Naive thymus-derived CD4-positive, alpha-beta T cell (primary cell): ENCODE results near the gene NDEL1. TPM values are rescaled to one million over a fixed set of nuclear protein-coding genes. Genes with fewer than 3 reads are reported as not detected.

ENCODE experiments used
- ATAC-seq: fragments of 150-1000 bp; cut with Tn5 transposase; 2 replicates; pipeline ENCODE4 v1.10.0; 2021; ENCODE audit warnings: mild to moderate bottlenecking, moderate library complexity
- CTCF ChIA-PET: fragments of 350-600 bp; sonication (Branson Sonifier 250); formaldehyde crosslinking; loops from one replicate; lab custom pipeline; 2021; ENCODE audit warnings: antibody characterized with exemption; lab: Charles Lee
- POLR2A ChIA-PET: fragments of 350-600 bp; sonication (Branson Sonifier 250); formaldehyde crosslinking; loops from one replicate; lab custom pipeline; 2021; ENCODE audit warnings: antibody characterized with exemption, inconsistent platforms; lab: Charles Lee
- DNase-seq, 9 donors: peaks; one replicate each; pipeline versions ENCODE4 v3.0.0 to v3.0.0-alpha.2; 2020 to 2022; ENCODE audit warnings: mixed read lengths in 1 of 9
- H3K27ac ChIP-seq: one replicate; pipeline ENCODE4 v1.7.0; 2013; ENCODE audit warnings: mild to moderate bottlenecking, low read depth, low read length, moderate library complexity
- H3K27me3 ChIP-seq, 2 donors: one replicate each; pipeline ENCODE4 v1.7.0; 2013; ENCODE audit warnings: low read length in 2 of 2, mild to moderate bottlenecking in 2 of 2, moderate library complexity in 2 of 2; ENCODE audit not compliant: control insufficient read depth in 2 of 2, insufficient read depth in 2 of 2
- H3K36me3 ChIP-seq, 3 experiments: 1 replicate in 2 of 3; 2 replicates in 1 of 3; pipeline ENCODE4 v1.7.0; 2013; ENCODE audit warnings: low read length in 3 of 3, mild to moderate bottlenecking in 3 of 3, moderate library complexity in 1 of 3; ENCODE audit not compliant: insufficient read depth in 3 of 3, control insufficient read depth in 2 of 3
- H3K4me1 ChIP-seq, 2 donors: one replicate each; pipeline ENCODE4 v1.7.0; 2013; ENCODE audit warnings: low read length in 2 of 2, mild to moderate bottlenecking in 2 of 2, moderate library complexity in 1 of 2; ENCODE audit not compliant: control insufficient read depth in 2 of 2, insufficient read depth in 2 of 2
- H3K4me3 ChIP-seq: 2 replicates; pipeline ENCODE4 v1.7.0; 2013; ENCODE audit warnings: mild to moderate bottlenecking, low read length
- H3K9me3 ChIP-seq, 3 experiments: 1 replicate in 2 of 3; 2 replicates in 1 of 3; pipeline ENCODE4 v1.7.0; 2013; ENCODE audit warnings: low read length in 3 of 3; ENCODE audit not compliant: control insufficient read depth in 2 of 3
- H3K27ac Mint-ChIP-seq, 9 donors: one replicate each; pipeline ENCODE4 v1.8.0; 2020 to 2022; ENCODE audit warnings: mixed read lengths in 9 of 9, mild to moderate bottlenecking in 8 of 9, moderate library complexity in 5 of 9, inconsistent platforms in 2 of 9
- H3K27me3 Mint-ChIP-seq, 5 donors: one replicate each; pipeline ENCODE4 v1.8.0; 2021 to 2022; ENCODE audit warnings: mixed read lengths in 5 of 5, mild to moderate bottlenecking in 1 of 5
- H3K36me3 Mint-ChIP-seq, 5 donors: one replicate each; pipeline ENCODE4 v1.8.0; 2020 to 2022; ENCODE audit warnings: mixed read lengths in 5 of 5, mild to moderate bottlenecking in 3 of 5, inconsistent platforms in 1 of 5
- H3K4me1 Mint-ChIP-seq, 7 donors: one replicate each; pipeline ENCODE4 v1.8.0; 2020 to 2022; ENCODE audit warnings: mixed read lengths in 7 of 7, mild to moderate bottlenecking in 3 of 7, inconsistent platforms in 1 of 7
- H3K4me3 Mint-ChIP-seq, 10 donors: one replicate each; pipeline ENCODE4 v1.8.0; 2020 to 2022; ENCODE audit warnings: mild to moderate bottlenecking in 10 of 10, mixed read lengths in 10 of 10, moderate library complexity in 6 of 10, inconsistent platforms in 2 of 10
- H3K9me3 Mint-ChIP-seq, 11 donors: one replicate each; pipeline ENCODE4 v1.8.0; 2020 to 2022; ENCODE audit warnings: mixed read lengths in 11 of 11, mild to moderate bottlenecking in 4 of 11, inconsistent platforms in 1 of 11, moderate library complexity in 1 of 11
- intact Hi-C, 2 donors: fragments of 100-400 bp; cut with micrococcal nuclease; formaldehyde crosslinking; loops; one replicate each; pipeline ENCODE4 v1.15.1; 2023
- polyA plus RNA-seq, 2 donors: library from polyadenylated mRNA; unstranded; fragments of 300-500 nt; fragmentation: Illumina TruSeq; gene quantifications; one replicate each; pipeline ENCODE4 v1.2.3, GENCODE V29; 2021
- total RNA-seq, 6 experiments: library from RNA in 5 of 6; stranded (reverse) in 5 of 6; gene quantifications; 1 replicate in 5 of 6; 2 replicates in 1 of 6; pipeline ENCODE4 v1.2.3 and lab custom pipeline; 2021 to 2026

The NDEL1 gene
- total and polyA plus RNA-seq, 7 experiments from 2014 or later, result 53.7 to 274 (median 108) TPM

- DNase-seq (no peak), ATAC-seq (no peak)
- Mint-ChIP-seq H3K4me1 (peaks cover 0 to 24% (median 10%) of the 10 kb centered on the region in 7 donors), H3K36me3 (peaks cover 10 to 58% (median 15%) of the 10 kb centered on the region in 5 donors), H3K27ac (no peak overlapping the region), H3K27me3 (no peaks in the 10 kb centered on the region), H3K9me3 (no peaks in the 10 kb centered on the region), H3K4me3 (no peak overlapping the region)
- Histone ChIP-seq H3K4me1 (no peaks in the 10 kb centered on the region), H3K27ac (no peak overlapping the region), H3K4me3 (no peak overlapping the region), H3K27me3 (no peaks in the 10 kb centered on the region), H3K36me3 (peaks cover 7 to 90% (median 20%) of the 10 kb centered on the region in 3 experiments), H3K9me3 (no peaks in the 10 kb centered on the region)
- ChIA-PET CTCF (no interaction called here), POLR2A (no interaction called here)
- intact Hi-C loops, result no loop called here
Observed at GRCh38 chr17:8468980-8469379, 33.3 kb downstream of the NDEL1 start.

GRCh38 chr17:8469964-8470363 lies 34.3 kb downstream of the NDEL1 start:
- H3K36me3 Mint-ChIP-seq, result peaks cover 12 to 58% (median 16%) of the 10 kb centered on the region in 5 donors
- no peaks in the 10 kb centered on the region for H3K27me3 ChIP-seq
- no peaks in the 10 kb centered on the region for H3K9me3 Mint-ChIP-seq

GRCh38 chr17:8470447-8471047 lies 34.9 kb downstream of the NDEL1 start:
- Histone ChIP-seq H3K27me3 (no peaks in the 10 kb centered on the region), H3K36me3 (peaks cover 1 to 90% (median 20%) of the 10 kb centered on the region in 3 experiments), H3K9me3 (no peaks in the 10 kb centered on the region), H3K4me1 (no peaks in the 10 kb centered on the region), H3K27ac (no peak overlapping the region), H3K4me3 (no peak overlapping the region)
- peaks cover 0 to 15% (median 0%) of the 10 kb centered on the region in 7 donors for H3K4me1 Mint-ChIP-seq
- H3K4me3 Mint-ChIP-seq, result no peak overlapping the region
- DNase-seq, result no peak
- no peaks in the 10 kb centered on the region for H3K9me3 Mint-ChIP-seq
- CTCF ChIA-PET, result no interaction called here
- H3K36me3 Mint-ChIP-seq, result peaks cover 17 to 59% (median 22%) of the 10 kb centered on the region in 5 donors
- POLR2A ChIA-PET, result no interaction called here
- H3K27me3 Mint-ChIP-seq, result no peaks in the 10 kb centered on the region
- intact Hi-C loops, result no loop called here
- no peak for ATAC-seq
- no peak overlapping the region for H3K27ac Mint-ChIP-seq

More at GRCh38 chr17:8469964-8470363, 34.3 kb downstream of the NDEL1 start:
- no peaks in the 10 kb centered on the region for H3K9me3 ChIP-seq
- no peak for ATAC-seq
- no peak for DNase-seq
- ChIA-PET CTCF (no interaction called here), POLR2A (no interaction called here)
- H3K36me3 ChIP-seq, result peaks cover 7 to 90% (median 20%) of the 10 kb centered on the region in 3 experiments
- H3K4me3 ChIP-seq, result no peak overlapping the region
- Mint-ChIP-seq H3K27me3 (no peaks in the 10 kb centered on the region), H3K4me3 (no peak overlapping the region), H3K4me1 (peaks cover 0 to 17% (median 5%) of the 10 kb centered on the region in 7 donors), H3K27ac (no peak overlapping the region)
- intact Hi-C loops, result no loop called here
- no peak overlapping the region for H3K27ac ChIP-seq
- no peaks in the 10 kb centered on the region for H3K4me1 ChIP-seq

GRCh38 chr17:8472663-8473062 lies 37.0 kb downstream of the NDEL1 start:
- Mint-ChIP-seq H3K4me1 (peaks cover 0 to 15% (median 0%) of the 10 kb centered on the region in 7 donors), H3K36me3 (peaks cover 14 to 61% (median 24%) of the 10 kb centered on the region in 5 donors), H3K27me3 (no peaks in the 10 kb centered on the region), H3K9me3 (peaks cover 0 to 2% (median 0%) of the 10 kb centered on the region in 11 donors), H3K4me3 (no peak overlapping the region), H3K27ac (no peak overlapping the region)
- no peak overlapping the region for H3K27ac ChIP-seq
- peaks cover 0 to 93% (median 7%) of the 10 kb centered on the region in 3 experiments for H3K36me3 ChIP-seq
- no peak for DNase-seq
- no peak overlapping the region for H3K4me3 ChIP-seq
- no peaks in the 10 kb centered on the region for H3K4me1 ChIP-seq
- ATAC-seq, result no peak
- intact Hi-C loops, result no loop called here
- ChIA-PET POLR2A (no interaction called here), CTCF (no interaction called here)
- no peaks in the 10 kb centered on the region for H3K9me3 ChIP-seq
- no peaks in the 10 kb centered on the region for H3K27me3 ChIP-seq

- intact Hi-C loops, result no loop called here
- ChIA-PET CTCF (no interaction called here), POLR2A (no interaction called here)
- no peak overlapping the region for H3K27ac ChIP-seq
- H3K27me3 ChIP-seq, result no peaks in the 10 kb centered on the region
- no peak overlapping the region for H3K4me3 ChIP-seq
- no peak for DNase-seq
- Mint-ChIP-seq H3K4me3 (no peak overlapping the region), H3K9me3 (peaks cover 0 to 2% (median 0%) of the 10 kb centered on the region in 11 donors), H3K27me3 (no peaks in the 10 kb centered on the region), H3K36me3 (peaks cover 9 to 62% (median 24%) of the 10 kb centered on the region in 5 donors), H3K4me1 (peaks cover 0 to 10% (median 0%) of the 10 kb centered on the region in 7 donors), H3K27ac (peak overlapping the region in 1 of 9 donors; percentile 38)
- H3K36me3 ChIP-seq, result peaks cover 0 to 92% (median 0%) of the 10 kb centered on the region in 3 experiments
- H3K9me3 ChIP-seq, result no peaks in the 10 kb centered on the region
- ATAC-seq, result no peak
- H3K4me1 ChIP-seq, result no peaks in the 10 kb centered on the region
Observed at GRCh38 chr17:8473451-8474192, 37.9 kb downstream of the NDEL1 start.

- ChIA-PET CTCF (no interaction called here), POLR2A (no interaction called here)
- DNase-seq (no peak), ATAC-seq (no peak)
- H3K4me3 Mint-ChIP-seq, result no peak overlapping the region
- peaks cover 0 to 10% (median 0%) of the 10 kb centered on the region in 7 donors for H3K4me1 Mint-ChIP-seq
- H3K27ac Mint-ChIP-seq, result peak overlapping the region in 2 of 9 donors; percentile 25 to 57
- intact Hi-C loops, result no loop called here
- H3K9me3 Mint-ChIP-seq, result peaks cover 0 to 2% (median 0%) of the 10 kb centered on the region in 11 donors
- Histone ChIP-seq H3K27ac (no peak overlapping the region), H3K27me3 (no peaks in the 10 kb centered on the region), H3K4me3 (no peak overlapping the region), H3K36me3 (peaks cover 0 to 94% (median 0%) of the 10 kb centered on the region in 3 experiments), H3K9me3 (no peaks in the 10 kb centered on the region), H3K4me1 (no peaks in the 10 kb centered on the region)
- H3K36me3 Mint-ChIP-seq, result peaks cover 10 to 71% (median 29%) of the 10 kb centered on the region in 5 donors
- H3K27me3 Mint-ChIP-seq, result no peaks in the 10 kb centered on the region
Observed at GRCh38 chr17:8474826-8475225, 39.1 kb downstream of the NDEL1 start.
